H1 (cell line): Measurements from ENCODE around the gene SORBS1. TPM values are rescaled to one million over a fixed set of nuclear protein-coding genes. Genes with fewer than 3 reads are reported as not detected.
A peak's percentile ranks its signal among the peaks of the same experiment; 100 is the strongest.

Source experiments
- BRCA1 ChIP-seq: IDR thresholded peaks from 2 replicates; pipeline ENCODE4 v1.6.1; 2012; ENCODE audit warnings: low read depth, low read length, improper control_type of control experiment
- CBX8 ChIP-seq: fragments of 300-800, 300-1000 bp; sonication (generic); IDR thresholded peaks from 2 replicates; pipeline ENCODE4 v1.7.1; 2016; ENCODE audit warnings: low read depth, low read length, borderline replicate concordance
- FOSL1 ChIP-seq: IDR thresholded peaks from 2 replicates; pipeline ENCODE4 v1.6.1; 2011; ENCODE audit warnings: mild to moderate bottlenecking, low read depth, low read length, moderate library complexity; ENCODE audit not compliant: insufficient read depth
- GTF2F1 ChIP-seq: IDR thresholded peaks from 2 replicates; pipeline ENCODE4 v1.6.1; 2012; ENCODE audit warnings: low read depth, low read length, improper control_type of control experiment, borderline replicate concordance
- JUND ChIP-seq: IDR thresholded peaks from 2 replicates; pipeline ENCODE4 v1.6.1; 2011; ENCODE audit warnings: mild to moderate bottlenecking, improper control_type of control experiment, low read length
- NRF1 ChIP-seq: IDR thresholded peaks from 2 replicates; pipeline ENCODE4 v1.6.1; 2011; ENCODE audit warnings: mild to moderate bottlenecking, low read depth, low read length, improper control_type of control experiment
- PHF8 ChIP-seq: fragments of 200-600 bp; sonication (generic); conservative IDR thresholded peaks from 2 replicates; pipeline ENCODE4 v1.7.1; 2012; ENCODE audit warnings: low read depth, mild to moderate bottlenecking, inconsistent platforms, low read length, moderate library complexity
- POLR2A ChIP-seq, 2 experiments: IDR thresholded peaks; 1 replicate in 1 of 2; 2 replicates in 1 of 2; pipeline ENCODE4 v1.6.1; 2011; ENCODE audit warnings: low read depth in 2 of 2, low read length in 2 of 2, mild to moderate bottlenecking in 2 of 2; ENCODE audit errors: control extremely low read depth in 1 of 2
- RAD21 ChIP-seq, 2 experiments: IDR thresholded peaks in 1 of 2; conservative IDR thresholded peaks in 1 of 2; 2 replicates each; pipeline ENCODE4 v1.6.1; 2011; ENCODE audit warnings: low read depth in 2 of 2, low read length in 2 of 2, improper control_type of control experiment in 1 of 2, inconsistent platforms in 1 of 2, mild to moderate bottlenecking in 1 of 2, moderate library complexity in 1 of 2
- SIN3A ChIP-seq, 2 experiments: IDR thresholded peaks in 1 of 2; conservative IDR thresholded peaks in 1 of 2; 2 replicates each; pipeline ENCODE4 v1.6.1; 2011 to 2012; ENCODE audit warnings: low read length in 2 of 2, improper control_type of control experiment in 1 of 2, low read depth in 1 of 2, mild to moderate bottlenecking in 1 of 2
- polyA plus RNA-seq, 7 experiments: library from polyadenylated mRNA; depleted of rRNA in 3 of 7; stranded (reverse) in 5 of 7; unstranded in 2 of 7; fragments of >200 nt in 5 of 7; fragments of 200-250 nt in 2 of 7; gene quantifications; 1 replicate in 5 of 7; 2 replicates in 1 of 7; 4 replicates in 1 of 7; pipeline versions ENCODE4 v1.2.1 to v1.2.3, GENCODE V29; 2011 to 2013; ENCODE audit warnings: missing spikeins in 2 of 7, mixed read lengths in 2 of 7
- total RNA-seq: library from RNA; stranded (reverse); fragmentation: NEBNext Ultra II Directional; extraction: Animal tissue kit (Norgen Biotek cat#: 25700); gene quantifications from 2 replicates; pipeline ENCODE4 v1.2.1, GENCODE V29; 2021

The SORBS1 gene
- total and polyA plus RNA-seq, 2 of the 8 experiments (the other 6 are each of a cell fraction or from before 2014, with no cell fraction given): 16.0 to 35.0 TPM

- no peak for TF ChIP-seq GTF2F1
- TF ChIP-seq RAD21 (IDR thresholded peaks at IDR 0.05 in 1 of 2, conservative IDR thresholded peaks at IDR 0.05 in 1 of 2; ENCODE audit: low read depth in 2 of 2, low read length in 2 of 2): no peak
- TF ChIP-seq BRCA1: no peak
- no peak for TF ChIP-seq CBX8
- TF ChIP-seq PHF8: no peak; the same call in 1 of the 2 replicates
- TF ChIP-seq SIN3A (conservative IDR thresholded peaks at IDR 0.05 in 1 of 2, IDR thresholded peaks at IDR 0.05 in 1 of 2; ENCODE audit: low read depth in 1 of 2, low read length in 2 of 2): peak in 1 of 2 experiments; percentile 28; a peak in 1 of 4 replicates
- TF ChIP-seq JUND: no peak
- peak in 1 of 2 experiments; percentile 14; a peak in 2 of 3 replicates for TF ChIP-seq POLR2A (IDR thresholded peaks at IDR 0.05; ENCODE audit: control extremely low read depth in 1 of 2, low read depth in 2 of 2, low read length in 2 of 2)
- no peak for TF ChIP-seq FOSL1
- TF ChIP-seq NRF1: no peak
- TF ChIP-seq, all 59 proteins: peak for 5
Measured at GRCh38 chr10:95560278-95561176, 644 bp downstream of the SORBS1 start (continued).
